Parathyroid adenoma (tissue), 2 donors: Measurements from ENCODE around the gene CIDEA.

Experiments used
- H2AFZ ChIP-seq: fragments of 300-600 bp; sonication (generic); one replicate; pipeline ENCODE4 v1.7.0; 2017; ENCODE audit warnings: antibody characterized with exemption, mild to moderate bottlenecking
- H3K27ac ChIP-seq: fragments of 300-600 bp; sonication (generic); one replicate; pipeline ENCODE4 v1.7.0; 2017
- H3K27me3 ChIP-seq: fragments of 300-600 bp; sonication (generic); one replicate; pipeline ENCODE4 v1.7.0; 2017; ENCODE audit warnings: low read length; ENCODE audit not compliant: control insufficient read depth, insufficient read depth
- H3K36me3 ChIP-seq: fragments of 300-600 bp; sonication (generic); one replicate; pipeline ENCODE4 v1.7.0; 2017; ENCODE audit warnings: low read length; ENCODE audit not compliant: control insufficient read depth, insufficient read depth
- H3K4me1 ChIP-seq: fragments of 300-600 bp; sonication (generic); one replicate; pipeline ENCODE4 v1.7.0; 2017; ENCODE audit warnings: control low read depth
- H3K4me2 ChIP-seq: fragments of 300-600 bp; sonication (generic); one replicate; pipeline ENCODE4 v1.7.0; 2017; ENCODE audit warnings: low read length
- H3K4me3 ChIP-seq: fragments of 300-600 bp; sonication (generic); one replicate; pipeline ENCODE4 v1.7.0; 2017; ENCODE audit warnings: low read depth, low read length
- H3K79me2 ChIP-seq: fragments of 300-600 bp; sonication (generic); one replicate; pipeline ENCODE4 v1.7.0; 2017; ENCODE audit warnings: control low read depth
- H3K9ac ChIP-seq: fragments of 300-600 bp; sonication (generic); one replicate; pipeline ENCODE4 v1.7.0; 2017; ENCODE audit warnings: mild to moderate bottlenecking
- H3K9me3 ChIP-seq: fragments of 300-600 bp; sonication (generic); one replicate; pipeline ENCODE4 v1.7.0; 2017; ENCODE audit warnings: low read length; ENCODE audit not compliant: control insufficient read depth
- TF ChIP-seq, protein P1 (sequence below): fragments of 300-600 bp; sonication (generic); IDR thresholded peaks from one replicate; pipeline ENCODE4 v1.7.0; 2017; ENCODE audit warnings: antibody characterized with exemption, mild to moderate bottlenecking
- donor health status: primary hyperparathyroidism.

CIDEA gene

DNA sequence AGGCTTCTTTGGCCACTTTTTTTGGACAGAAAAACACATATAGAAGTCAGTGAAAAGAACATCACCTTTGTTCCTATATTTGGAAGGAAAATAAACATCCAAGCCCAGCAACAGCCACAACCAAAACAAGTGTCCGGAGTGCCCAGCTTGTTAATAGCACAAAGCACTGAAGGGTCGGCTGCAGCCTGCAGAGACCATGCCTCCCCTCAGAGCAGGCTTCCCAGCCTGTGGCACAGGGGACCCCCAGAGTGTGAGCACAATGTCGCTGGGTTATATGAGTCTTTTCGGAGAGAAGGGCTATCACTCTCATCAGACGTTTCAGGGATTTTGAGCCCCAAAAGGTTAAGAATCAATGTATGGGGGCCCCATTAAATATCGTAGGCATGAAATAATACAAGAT lies 6.2 kb upstream of the CIDEA start:
- H3K27me3 ChIP-seq, result no peaks in the 10 kb centered on the region
- no peak overlapping the region for H2AFZ ChIP-seq
- H3K79me2 ChIP-seq, result no peaks in the 10 kb centered on the region
- H3K9me3 ChIP-seq, result no peaks in the 10 kb centered on the region
- no peak overlapping the region for H3K9ac ChIP-seq
- TF ChIP-seq, protein P1, sequence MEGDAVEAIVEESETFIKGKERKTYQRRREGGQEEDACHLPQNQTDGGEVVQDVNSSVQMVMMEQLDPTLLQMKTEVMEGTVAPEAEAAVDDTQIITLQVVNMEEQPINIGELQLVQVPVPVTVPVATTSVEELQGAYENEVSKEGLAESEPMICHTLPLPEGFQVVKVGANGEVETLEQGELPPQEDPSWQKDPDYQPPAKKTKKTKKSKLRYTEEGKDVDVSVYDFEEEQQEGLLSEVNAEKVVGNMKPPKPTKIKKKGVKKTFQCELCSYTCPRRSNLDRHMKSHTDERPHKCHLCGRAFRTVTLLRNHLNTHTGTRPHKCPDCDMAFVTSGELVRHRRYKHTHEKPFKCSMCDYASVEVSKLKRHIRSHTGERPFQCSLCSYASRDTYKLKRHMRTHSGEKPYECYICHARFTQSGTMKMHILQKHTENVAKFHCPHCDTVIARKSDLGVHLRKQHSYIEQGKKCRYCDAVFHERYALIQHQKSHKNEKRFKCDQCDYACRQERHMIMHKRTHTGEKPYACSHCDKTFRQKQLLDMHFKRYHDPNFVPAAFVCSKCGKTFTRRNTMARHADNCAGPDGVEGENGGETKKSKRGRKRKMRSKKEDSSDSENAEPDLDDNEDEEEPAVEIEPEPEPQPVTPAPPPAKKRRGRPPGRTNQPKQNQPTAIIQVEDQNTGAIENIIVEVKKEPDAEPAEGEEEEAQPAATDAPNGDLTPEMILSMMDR, result no peak
- no peaks in the 10 kb centered on the region for H3K36me3 ChIP-seq
- H3K27ac ChIP-seq, result no peak overlapping the region
- H3K4me2 ChIP-seq, result no peak overlapping the region
- no peak overlapping the region for H3K4me3 ChIP-seq
- H3K4me1 ChIP-seq, result no peaks in the 10 kb centered on the region

DNA sequence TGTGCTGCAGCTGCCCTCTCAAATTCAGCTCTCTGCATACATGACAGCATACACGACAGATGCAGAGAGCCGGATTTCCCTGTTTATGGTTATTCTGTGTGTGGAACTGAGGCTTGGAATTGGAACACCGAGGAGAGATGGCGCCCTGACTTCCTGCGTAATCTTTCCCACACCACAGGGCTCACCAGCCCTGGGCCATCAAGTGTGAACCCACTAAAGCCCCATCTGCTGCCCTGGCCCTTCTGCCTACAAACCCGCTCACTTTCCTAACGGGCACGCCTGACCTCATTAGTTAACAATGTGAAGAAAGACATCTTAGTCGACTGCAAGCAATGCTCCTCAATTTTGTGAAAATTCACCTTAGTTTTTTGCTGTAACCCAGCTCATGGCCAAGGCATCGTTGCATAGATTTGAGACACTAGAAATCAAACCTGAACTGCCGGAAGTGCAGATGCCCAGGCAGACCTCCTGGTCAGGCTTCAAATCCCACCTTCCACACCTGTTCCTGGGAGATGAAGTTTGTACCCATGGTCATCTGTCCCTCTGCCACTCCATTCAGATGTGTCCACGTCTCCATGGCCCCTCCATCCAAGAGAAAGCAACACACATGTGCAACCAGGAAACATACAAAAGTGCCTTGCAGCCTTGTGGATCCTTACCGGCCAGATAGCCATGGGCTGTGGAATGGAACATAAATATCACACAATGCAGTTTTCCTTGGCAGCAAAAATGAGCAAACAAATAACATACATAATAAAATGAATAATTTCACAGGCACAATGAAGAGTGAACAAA lies 5.0 kb upstream of the CIDEA start:
- no peaks in the 10 kb centered on the region for H3K79me2 ChIP-seq
- no peak overlapping the region for H2AFZ ChIP-seq
- H3K9me3 ChIP-seq, result no peaks in the 10 kb centered on the region
- no peaks in the 10 kb centered on the region for H3K4me1 ChIP-seq
- H3K4me3 ChIP-seq, result no peak overlapping the region
- TF ChIP-seq, protein P1, result no peak
- H3K4me2 ChIP-seq, result no peak overlapping the region
- no peak overlapping the region for H3K9ac ChIP-seq
- no peak overlapping the region for H3K27ac ChIP-seq
- no peaks in the 10 kb centered on the region for H3K36me3 ChIP-seq
- peaks cover 5% of the 10 kb centered on the region for H3K27me3 ChIP-seq

DNA sequence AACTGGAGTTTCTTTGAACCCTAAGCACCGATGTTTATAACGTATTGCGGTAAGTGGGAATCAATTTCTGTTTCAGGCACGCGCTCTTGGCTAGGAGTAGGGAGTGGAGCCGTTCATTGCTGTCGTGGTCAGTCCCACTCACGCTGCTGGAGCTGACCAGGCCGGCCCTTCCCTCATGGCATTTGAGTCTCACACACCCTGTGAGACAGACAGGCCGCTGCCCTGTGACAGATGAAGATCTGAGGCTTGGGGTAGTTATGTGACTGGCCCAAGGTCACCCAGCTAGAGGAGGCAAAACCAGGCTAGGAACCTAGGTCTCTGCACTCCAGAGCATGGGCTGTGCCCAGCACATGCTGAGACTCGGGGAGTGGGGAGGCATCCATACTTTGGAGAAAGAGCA lies 2.9 kb upstream of the CIDEA start:
- H3K27ac ChIP-seq, result no peak overlapping the region

DNA sequence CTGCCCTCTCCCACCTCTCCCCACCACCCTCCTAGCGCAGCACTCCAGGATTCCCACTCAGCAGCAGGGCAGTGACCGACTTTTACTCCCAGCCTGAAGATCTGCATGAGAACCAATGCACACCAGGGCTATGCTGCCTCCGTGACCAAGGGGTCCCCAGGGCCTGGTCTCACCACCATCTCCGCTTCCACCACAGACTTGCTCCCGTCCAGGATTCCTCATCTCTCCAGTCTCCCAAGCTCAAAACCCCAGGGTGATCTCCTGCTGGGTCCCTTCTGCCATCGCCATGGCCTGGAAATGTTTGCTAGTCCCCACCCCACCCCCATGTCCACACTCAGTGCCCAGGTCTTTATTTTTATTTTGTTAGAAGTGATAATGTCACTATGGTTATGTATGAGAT lies 2.1 kb upstream of the CIDEA start:
- H3K4me2 ChIP-seq, result no peak overlapping the region
- TF ChIP-seq, protein P1, result no peak
- no peak overlapping the region for H2AFZ ChIP-seq
- no peaks in the 10 kb centered on the region for H3K36me3 ChIP-seq
- no peak overlapping the region for H3K27ac ChIP-seq
- H3K4me1 ChIP-seq, result no peaks in the 10 kb centered on the region
- H3K79me2 ChIP-seq, result no peaks in the 10 kb centered on the region
- H3K4me3 ChIP-seq, result no peak overlapping the region
- peaks cover 14% of the 10 kb centered on the region for H3K27me3 ChIP-seq
- H3K9me3 ChIP-seq, result no peaks in the 10 kb centered on the region
- no peak overlapping the region for H3K9ac ChIP-seq

More for the DNA sequence above, 2.9 kb upstream of the CIDEA start:
- no peak overlapping the region for H3K9ac ChIP-seq
- H3K4me1 ChIP-seq, result no peaks in the 10 kb centered on the region
- H3K27me3 ChIP-seq, result peaks cover 14% of the 10 kb centered on the region
- H3K4me3 ChIP-seq, result no peak overlapping the region
- TF ChIP-seq, protein P1, result no peak
- no peaks in the 10 kb centered on the region for H3K36me3 ChIP-seq
- no peak overlapping the region for H3K4me2 ChIP-seq
- H2AFZ ChIP-seq, result no peak overlapping the region
- H3K79me2 ChIP-seq, result no peaks in the 10 kb centered on the region
- H3K9me3 ChIP-seq, result no peaks in the 10 kb centered on the region

DNA sequence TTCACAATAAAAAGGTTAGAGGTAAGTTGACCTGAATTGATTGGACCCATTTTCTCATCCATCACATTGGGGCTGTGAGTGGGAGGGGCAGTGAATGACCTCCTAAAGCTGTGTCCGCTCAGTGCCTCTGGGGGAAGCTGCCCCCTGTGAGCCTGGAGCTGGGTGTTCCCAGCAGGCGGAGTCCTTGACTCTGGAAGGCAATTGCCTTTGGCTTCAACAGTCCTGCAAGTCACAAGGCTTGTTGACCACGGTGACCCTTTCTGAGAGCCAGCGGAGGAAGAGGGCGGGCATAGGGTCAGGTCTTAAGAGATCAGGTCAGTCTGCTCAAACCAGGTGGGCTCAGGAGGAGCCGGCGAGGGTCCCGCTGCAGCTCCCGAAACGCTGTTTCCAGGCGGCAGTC lies 1.1 kb upstream of the CIDEA start:
- no peak overlapping the region for H3K4me2 ChIP-seq
- peaks cover 14% of the 10 kb centered on the region for H3K27me3 ChIP-seq
- H3K27ac ChIP-seq, result no peak overlapping the region
- H3K9ac ChIP-seq, result no peak overlapping the region
- H2AFZ ChIP-seq, result no peak overlapping the region
- H3K79me2 ChIP-seq, result no peaks in the 10 kb centered on the region
- no peaks in the 10 kb centered on the region for H3K36me3 ChIP-seq
- no peak overlapping the region for H3K4me3 ChIP-seq
- no peaks in the 10 kb centered on the region for H3K9me3 ChIP-seq
- TF ChIP-seq, protein P1, result no peak
- no peaks in the 10 kb centered on the region for H3K4me1 ChIP-seq
